Ovary (tissue), 3 donors: Measurements from ENCODE around the gene ZNF888.
"Not testable (repeated sequence)": the region's sequence is repeated elsewhere in the genome, so short reads cannot be mapped to it uniquely, and the experiment has no call there.

Experiments used
- CTCF ChIP-seq, 3 donors: fragments of 450-650 bp in 2 of 3; fragments of 200-600 bp in 1 of 3; IDR thresholded peaks; one replicate each; pipeline versions ENCODE4 v1.5.1 to v1.8.0; 2016 to 2022; ENCODE audit warnings: antibody characterized with exemption in 3 of 3, mild to moderate bottlenecking in 1 of 3
- EP300 ChIP-seq: sonication (generic); formaldehyde crosslinking; IDR thresholded peaks from one replicate; pipeline ENCODE4 v1.6.1; 2017; ENCODE audit warnings: antibody characterized with exemption
- POLR2A ChIP-seq: fragments of 450-650 bp; IDR thresholded peaks from one replicate; pipeline ENCODE4 v1.6.1; 2017; ENCODE audit warnings: antibody characterized with exemption, mild to moderate bottlenecking, moderate library complexity
- donor health status: DM: no; HTN: no; CAD: no.

GRCh38 chr19:52944703-52945493 lies 21.7 kb upstream of the ZNF888 start:
- not testable (repeated sequence) for TF ChIP-seq CTCF (IDR thresholded peaks at IDR 0.05); EP300; POLR2A
